ENCODE results near the gene DEFB128. TPM values are rescaled to one million over a fixed set of nuclear protein-coding genes. Genes with fewer than 3 reads are reported as not detected.
"Not testable (repeated sequence)": the region's sequence is repeated elsewhere in the genome, so short reads cannot be mapped to it uniquely, and the experiment has no call there.

DEFB128 gene
- total RNA-seq, 1 experiment from 2014 or later: not detected

- POLR2A ChIA-PET (ENCODE audit: unreplicated experiment): no interaction called here
- intact Hi-C loops (cut with micrococcal nuclease; ENCODE audit: unreplicated experiment): no loop called here
Measured at GRCh38 chr20:208942-209566, 19.5 kb upstream of the DEFB128 start.

GRCh38 chr20:203630-204029, 14.1 kb upstream of the DEFB128 start:
- H3F3A ChIP-seq (ENCODE audit: insufficient read depth, low read depth); DNase-seq; H3K9me2 ChIP-seq (ENCODE audit: insufficient read depth); H4K20me1 ChIP-seq (ENCODE audit: insufficient read depth); H3K36me3 ChIP-seq (ENCODE audit: low read depth); H3K4me3 ChIP-seq; H3K27ac ChIP-seq; intact Hi-C loops (cut with micrococcal nuclease; ENCODE audit: unreplicated experiment); H3K4me2 ChIP-seq; CTCF ChIA-PET; H3K9me3 ChIP-seq (ENCODE audit: insufficient read depth, low read depth); H2AFZ ChIP-seq; H3K79me2 ChIP-seq (ENCODE audit: low read depth); BruUV-seq (replicated peaks); H3K4me1 ChIP-seq (replicated peaks; ENCODE audit: insufficient read depth): not testable (repeated sequence)
- POLR2A ChIA-PET (ENCODE audit: unreplicated experiment): interaction anchor here (0.6 kb wide), 1 partner anchor 1691 kb away, joined by 4 read pairs; no protein-coding TSS in a partner anchor
- peaks cover 58% of the 10 kb centered on the region for H3K27me3 ChIP-seq (ENCODE audit: insufficient read depth, low read depth)

More at GRCh38 chr20:208942-209566, 19.5 kb upstream of the DEFB128 start:
- Histone ChIP-seq H4K20me1 (ENCODE audit: insufficient read depth) (no peaks in the 10 kb centered on the region), H3K4me3 (no peak overlapping the region), H3K4me1 (replicated peaks; ENCODE audit: insufficient read depth) (no peaks in the 10 kb centered on the region), H3K4me2 (no peak overlapping the region), H3K36me3 (ENCODE audit: low read depth) (no peaks in the 10 kb centered on the region), H3K79me2 (ENCODE audit: low read depth) (no peaks in the 10 kb centered on the region), H3K9me3 (ENCODE audit: insufficient read depth, low read depth) (no peaks in the 10 kb centered on the region), H2AFZ (no peak overlapping the region), H3F3A (ENCODE audit: insufficient read depth, low read depth) (no peaks in the 10 kb centered on the region; the same call in 1 of the 2 replicates), H3K27ac (no peak overlapping the region), H3K9me2 (ENCODE audit: insufficient read depth) (no peaks in the 10 kb centered on the region), H3K27me3 (ENCODE audit: insufficient read depth, low read depth) (peaks cover 74% of the 10 kb centered on the region)
- TF ChIP-seq CTCF (conservative IDR thresholded peaks at IDR 0.05): peak; percentile 56; the same call in 1 of the 2 replicates
- TF ChIP-seq EZH2 (IDR thresholded peaks at IDR 0.05; ENCODE audit: low read depth): no peak
- no TSS peak for BruUV-seq (replicated peaks)
- CTCF ChIA-PET: interaction anchor here (0.6 kb wide), 1 partner anchor 72 kb away, joined by 5 read pairs; no protein-coding TSS in a partner anchor
- DNase-seq: peak; percentile 4 to 37

GRCh38 chr20:199996-200395, 10.5 kb upstream of the DEFB128 start:
- Histone ChIP-seq H3F3A (ENCODE audit: insufficient read depth, low read depth) (no peaks in the 10 kb centered on the region), H3K9me2 (ENCODE audit: insufficient read depth) (no peaks in the 10 kb centered on the region), H3K4me2 (no peak overlapping the region), H4K20me1 (ENCODE audit: insufficient read depth) (no peaks in the 10 kb centered on the region), H3K27ac (no peak overlapping the region), H3K27me3 (ENCODE audit: insufficient read depth, low read depth) (peaks cover 65% of the 10 kb centered on the region), H2AFZ (no peak overlapping the region), H3K4me3 (no peak overlapping the region), H3K79me2 (ENCODE audit: low read depth) (no peaks in the 10 kb centered on the region), H3K36me3 (ENCODE audit: low read depth) (no peaks in the 10 kb centered on the region), H3K4me1 (replicated peaks; ENCODE audit: insufficient read depth) (no peaks in the 10 kb centered on the region), H3K9me3 (ENCODE audit: insufficient read depth, low read depth) (peaks cover 4% of the 10 kb centered on the region; the same call in 1 of the 2 replicates)
- CTCF ChIA-PET: no interaction called here
- no peak for DNase-seq
- intact Hi-C loops (cut with micrococcal nuclease; ENCODE audit: unreplicated experiment): no loop called here
- POLR2A ChIA-PET (ENCODE audit: unreplicated experiment): no interaction called here
- BruUV-seq (replicated peaks): no TSS peak
- TF ChIP-seq CTCF (conservative IDR thresholded peaks at IDR 0.05): no peak
- no peak for TF ChIP-seq EZH2 (IDR thresholded peaks at IDR 0.05; ENCODE audit: low read depth)

Data from PC-9 (cell line).